ENCODE data around the gene SCEL. TPM values are rescaled to one million over a fixed set of nuclear protein-coding genes. Genes with fewer than 3 reads are reported as not detected.

Gene SCEL
- total RNA-seq, 1 experiment from 2014 or later, result 2.8 TPM

GRCh38 chr13:77548095-77548494 lies 12.6 kb downstream of the SCEL start:
- no peaks in the 10 kb centered on the region for H3K4me1 ChIP-seq
- H3K27me3 Mint-ChIP-seq (ENCODE audit: insufficient read depth, unreplicated experiment), result peaks cover 8% of the 10 kb centered on the region
- TF ChIP-seq CTCF (IDR thresholded peaks at IDR 0.05; ENCODE audit: insufficient read depth in 1 of 2, low read depth in 1 of 2, low read length in 1 of 2, severe bottlenecking in 1 of 2, unreplicated experiment in 1 of 2), result no peak
- intact Hi-C loops (cut with micrococcal nuclease; ENCODE audit: unreplicated experiment), result no loop called here
- no peak for DNase-seq
- no peaks in the 10 kb centered on the region for H3K36me3 ChIP-seq (ENCODE audit: control insufficient read depth, insufficient read depth, low read length)
- no peaks in the 10 kb centered on the region for H3K9me3 ChIP-seq
- no TSS peak for BruUV-seq (replicated peaks)
- no peak overlapping the region for H3K4me3 Mint-ChIP-seq (ENCODE audit: unreplicated experiment)
- CTCF ChIA-PET, result no interaction called here
- no peak overlapping the region for H3K4me3 ChIP-seq (ENCODE audit: low read depth, low read length)
- no peaks in the 10 kb centered on the region for H3K36me3 Mint-ChIP-seq (ENCODE audit: insufficient read depth, unreplicated experiment)
- no peaks in the 10 kb centered on the region for H3K4me1 Mint-ChIP-seq (ENCODE audit: low read depth, unreplicated experiment)
- no peak overlapping the region for H3K27ac Mint-ChIP-seq (ENCODE audit: unreplicated experiment)
- H3K27me3 ChIP-seq (replicated peaks; ENCODE audit: control insufficient read depth, insufficient read depth, low read length), result no peaks in the 10 kb centered on the region
- no peaks in the 10 kb centered on the region for H3K9me3 Mint-ChIP-seq (ENCODE audit: unreplicated experiment)
- POLR2A ChIA-PET, result no interaction called here

- Histone ChIP-seq H3K36me3 (ENCODE audit: control insufficient read depth, insufficient read depth, low read length) (no peaks in the 10 kb centered on the region), H3K4me1 (no peaks in the 10 kb centered on the region), H3K9me3 (no peaks in the 10 kb centered on the region), H3K4me3 (ENCODE audit: low read depth, low read length) (no peak overlapping the region), H3K27me3 (replicated peaks; ENCODE audit: control insufficient read depth, insufficient read depth, low read length) (no peaks in the 10 kb centered on the region)
- intact Hi-C loops (cut with micrococcal nuclease; ENCODE audit: unreplicated experiment), result no loop called here
- BruUV-seq (replicated peaks), result no TSS peak
- Mint-ChIP-seq H3K36me3 (ENCODE audit: insufficient read depth, unreplicated experiment) (no peaks in the 10 kb centered on the region), H3K9me3 (ENCODE audit: unreplicated experiment) (no peaks in the 10 kb centered on the region), H3K27ac (ENCODE audit: unreplicated experiment) (no peak overlapping the region), H3K4me1 (ENCODE audit: low read depth, unreplicated experiment) (no peaks in the 10 kb centered on the region), H3K4me3 (ENCODE audit: unreplicated experiment) (no peak overlapping the region), H3K27me3 (ENCODE audit: insufficient read depth, unreplicated experiment) (peaks cover 8% of the 10 kb centered on the region)
- no peak for TF ChIP-seq CTCF (IDR thresholded peaks at IDR 0.05; ENCODE audit: insufficient read depth in 1 of 2, low read depth in 1 of 2, low read length in 1 of 2, severe bottlenecking in 1 of 2, unreplicated experiment in 1 of 2)
- DNase-seq, result no peak
- CTCF ChIA-PET, result no interaction called here
- POLR2A ChIA-PET, result no interaction called here
Measured at GRCh38 chr13:77548594-77548993, 13.1 kb downstream of the SCEL start.

DNA sequence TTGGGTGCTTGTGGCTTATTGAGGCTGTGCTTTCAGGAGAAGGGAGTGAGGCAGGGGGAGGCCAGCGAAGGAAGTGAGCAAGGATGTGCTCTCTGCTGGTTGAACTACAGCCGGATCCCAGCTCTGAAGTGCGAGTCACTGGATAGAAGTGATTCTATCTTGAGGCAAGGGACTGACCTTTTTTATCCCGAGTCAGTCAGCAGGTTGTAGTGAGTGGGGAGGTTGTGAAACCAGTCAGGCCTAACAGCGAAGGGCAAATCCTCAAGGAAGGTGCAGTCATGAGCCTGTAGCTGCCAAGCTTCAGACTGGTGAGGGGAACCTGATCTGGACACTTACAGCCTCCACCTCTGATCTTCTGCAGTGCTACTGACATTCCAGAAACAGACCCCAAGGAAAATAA lies 18.6 kb downstream of the SCEL start:
- no TSS peak for BruUV-seq (replicated peaks)
- ChIA-PET POLR2A (no interaction called here), CTCF (no interaction called here)
- Mint-ChIP-seq H3K27ac (ENCODE audit: unreplicated experiment) (no peak overlapping the region), H3K27me3 (ENCODE audit: insufficient read depth, unreplicated experiment) (no peaks in the 10 kb centered on the region), H3K4me3 (ENCODE audit: unreplicated experiment) (no peak overlapping the region), H3K36me3 (ENCODE audit: insufficient read depth, unreplicated experiment) (no peaks in the 10 kb centered on the region), H3K4me1 (ENCODE audit: low read depth, unreplicated experiment) (no peaks in the 10 kb centered on the region), H3K9me3 (ENCODE audit: unreplicated experiment) (no peaks in the 10 kb centered on the region)
- H3K4me3 ChIP-seq (ENCODE audit: low read depth, low read length), result no peak overlapping the region
- no peaks in the 10 kb centered on the region for H3K27me3 ChIP-seq (replicated peaks; ENCODE audit: control insufficient read depth, insufficient read depth, low read length)
- no peak for TF ChIP-seq CTCF (IDR thresholded peaks at IDR 0.05; ENCODE audit: insufficient read depth in 1 of 2, low read depth in 1 of 2, low read length in 1 of 2, severe bottlenecking in 1 of 2, unreplicated experiment in 1 of 2)
- H3K36me3 ChIP-seq (ENCODE audit: control insufficient read depth, insufficient read depth, low read length), result no peaks in the 10 kb centered on the region
- H3K9me3 ChIP-seq, result no peaks in the 10 kb centered on the region
- intact Hi-C loops (cut with micrococcal nuclease; ENCODE audit: unreplicated experiment), result no loop called here
- no peaks in the 10 kb centered on the region for H3K4me1 ChIP-seq
- DNase-seq, result no peak

All from Caco-2 (cell line).